ENCODE measurements around the gene CNST. TPM values are rescaled to one million over a fixed set of nuclear protein-coding genes. Genes with fewer than 3 reads are reported as not detected.
"Not testable (repeated sequence)": the region's sequence is repeated elsewhere in the genome, so short reads cannot be mapped to it uniquely, and the experiment has no call there.

The CNST gene
- total RNA-seq, 1 experiment from 2014 or later: 19.8 TPM

- Histone ChIP-seq H2BK5ac (ENCODE audit: insufficient read length, low read length) (no peak overlapping the region), H4K91ac (ENCODE audit: insufficient read length, low read depth, low read length) (no peak overlapping the region), H3K18ac (ENCODE audit: insufficient read length, low read depth, low read length) (no peak overlapping the region), H2BK20ac (ENCODE audit: low read depth, low read length, poor library complexity, severe bottlenecking) (no peak overlapping the region), H3K14ac (ENCODE audit: insufficient read depth, low read length) (no peak overlapping the region), H2BK12ac (ENCODE audit: insufficient read length, low read depth, low read length) (no peak overlapping the region), H2BK15ac (ENCODE audit: low read depth, low read length) (no peak overlapping the region), H3K27ac (ENCODE audit: insufficient read length, low read depth, low read length) (no peak overlapping the region), H4K5ac (ENCODE audit: insufficient read length, low read depth, low read length) (no peak overlapping the region), H4K8ac (replicated peaks; ENCODE audit: insufficient read length, low read depth, low read length) (no peak overlapping the region), H2AFZ (ENCODE audit: low read length) (no peak overlapping the region), H3K4me1 (ENCODE audit: insufficient read depth, low read length) (no peaks in the 10 kb centered on the region), H3K4me2 (ENCODE audit: insufficient read depth, insufficient read length, low read length) (no peak overlapping the region), H3K23me2 (ENCODE audit: insufficient read length, low read depth, low read length, poor library complexity, severe bottlenecking) (no peaks in the 10 kb centered on the region), H3K79me1 (ENCODE audit: insufficient read depth, low read depth, low read length, poor library complexity, severe bottlenecking) (no peaks in the 10 kb centered on the region), H3K4ac (ENCODE audit: low read depth, low read length) (no peak overlapping the region), H3K9ac (ENCODE audit: extremely low read depth, insufficient read length, low read length) (no peak overlapping the region), H3K79me2 (ENCODE audit: insufficient read depth, low read length) (no peaks in the 10 kb centered on the region), H3K56ac (ENCODE audit: insufficient read length, low read depth, low read length) (no peak overlapping the region), H2AK5ac (ENCODE audit: insufficient read length, low read length) (no peak overlapping the region), H3K9me3 (ENCODE audit: control insufficient read depth, low read depth, low read length) (no peaks in the 10 kb centered on the region), H3K27me3 (ENCODE audit: insufficient read depth, low read length) (no peaks in the 10 kb centered on the region), H3T11ph (ENCODE audit: low read length) (no peak overlapping the region), H2BK120ac (ENCODE audit: low read depth, low read length, poor library complexity, severe bottlenecking) (no peak overlapping the region), H3K23ac (ENCODE audit: insufficient read length, low read depth, low read length) (no peak overlapping the region), H4K20me1 (ENCODE audit: control insufficient read depth, insufficient read depth, insufficient read length) (no peaks in the 10 kb centered on the region)
- Mint-ChIP-seq H3K27me3 (ENCODE audit: low read depth) (peaks cover 25% of the 10 kb centered on the region), H3K9me3 (peaks cover 32 to 33% of the 10 kb centered on the region in 2 experiments), H3K4me3 (no peak overlapping the region), H3K4me1 (no peaks in the 10 kb centered on the region), H3K27ac (no peak overlapping the region), H3K36me3 (ENCODE audit: insufficient read depth in 1 of 3, low read depth in 3 of 3) (peaks cover 4 to 9% (median 4%) of the 10 kb centered on the region in 3 experiments; a peak in 6 of 7 replicates)
- no CpG with 5 or more reads among the region's 3 CpGs for WGBS (ENCODE audit: extremely low coverage, insufficient read length, low lambda C conversion rate)
- no peak for TF ChIP-seq CTCF (conservative IDR thresholded peaks at IDR 0.05)
- no peak for DNase-seq
These were observed 145.3 kb downstream of the CNST start for GRCh38 chr1:246711548-246712003.

GRCh38 chr1:246712428-246712827 lies 146.2 kb downstream of the CNST start:
- H3K23ac ChIP-seq (ENCODE audit: insufficient read length, low read depth, low read length); H3K4ac ChIP-seq (ENCODE audit: low read depth, low read length); H3K23me2 ChIP-seq (ENCODE audit: insufficient read length, low read depth, low read length, poor library complexity, severe bottlenecking); H3K4me2 ChIP-seq (ENCODE audit: insufficient read depth, insufficient read length, low read length); H2BK20ac ChIP-seq (ENCODE audit: low read depth, low read length, poor library complexity, severe bottlenecking); H4K8ac ChIP-seq (replicated peaks; ENCODE audit: insufficient read length, low read depth, low read length); H3K27ac ChIP-seq (ENCODE audit: insufficient read length, low read depth, low read length); H3K79me1 ChIP-seq (ENCODE audit: insufficient read depth, low read depth, low read length, poor library complexity, severe bottlenecking); H2BK120ac ChIP-seq (ENCODE audit: low read depth, low read length, poor library complexity, severe bottlenecking); H2BK12ac ChIP-seq (ENCODE audit: insufficient read length, low read depth, low read length); H3K27ac Mint-ChIP-seq; H2AK5ac ChIP-seq (ENCODE audit: insufficient read length, low read length); H3K27me3 ChIP-seq (ENCODE audit: insufficient read depth, low read length); H4K91ac ChIP-seq (ENCODE audit: insufficient read length, low read depth, low read length); H3K9ac ChIP-seq (ENCODE audit: extremely low read depth, insufficient read length, low read length); DNase-seq; H2BK5ac ChIP-seq (ENCODE audit: insufficient read length, low read length); H3K79me2 ChIP-seq (ENCODE audit: insufficient read depth, low read length); H3T11ph ChIP-seq (ENCODE audit: low read length); H3K9me3 ChIP-seq (ENCODE audit: control insufficient read depth, low read depth, low read length); H3K36me3 Mint-ChIP-seq (ENCODE audit: insufficient read depth in 1 of 3, low read depth in 3 of 3); H3K4me1 ChIP-seq (ENCODE audit: insufficient read depth, low read length); H3K18ac ChIP-seq (ENCODE audit: insufficient read length, low read depth, low read length); H3K14ac ChIP-seq (ENCODE audit: insufficient read depth, low read length); H3K4me3 Mint-ChIP-seq; H3K4me1 Mint-ChIP-seq; H4K5ac ChIP-seq (ENCODE audit: insufficient read length, low read depth, low read length); H4K20me1 ChIP-seq (ENCODE audit: control insufficient read depth, insufficient read depth, insufficient read length); H3K56ac ChIP-seq (ENCODE audit: insufficient read length, low read depth, low read length); H2BK15ac ChIP-seq (ENCODE audit: low read depth, low read length); H2AFZ ChIP-seq (ENCODE audit: low read length): not testable (repeated sequence)
- peaks cover 32 to 33% of the 10 kb centered on the region in 2 experiments for H3K9me3 Mint-ChIP-seq
- peaks cover 29% of the 10 kb centered on the region for H3K27me3 Mint-ChIP-seq (ENCODE audit: low read depth)
- no CpG with 5 or more reads among the region's 5 CpGs for WGBS (ENCODE audit: extremely low coverage, insufficient read length, low lambda C conversion rate)
